CD14-positive monocyte (primary cell): ENCODE results near the gene CLN5. TPM values are rescaled to one million over a fixed set of nuclear protein-coding genes. Genes with fewer than 3 reads are reported as not detected.

Experiments used
- DNase-seq, 3 donors: peaks; one replicate each; pipeline ENCODE4 v3.0.0-alpha.2; 2011 to 2022
- H2AFZ ChIP-seq: 2 replicates; pipeline ENCODE4 v1.6.0; 2012; ENCODE audit warnings: mild to moderate bottlenecking, low read depth, low read length, inconsistent platforms; ENCODE audit not compliant: insufficient read depth, poor library complexity, severe bottlenecking
- H3K27ac ChIP-seq, 2 donors: 1 replicate in 1 of 2; 2 replicates in 1 of 2; pipeline ENCODE4 v1.5.1; 2012 to 2013; ENCODE audit warnings: low read length in 2 of 2, control low read depth in 1 of 2, inconsistent platforms in 1 of 2, low read depth in 1 of 2, mild to moderate bottlenecking in 1 of 2
- H3K27me3 ChIP-seq, 2 donors: one replicate each; pipeline versions ENCODE4 v1.6.0 to v1.6.1; 2011 to 2013; ENCODE audit warnings: low read length in 2 of 2; ENCODE audit not compliant: control insufficient read depth in 2 of 2, insufficient read depth in 2 of 2
- H3K36me3 ChIP-seq, 2 donors: replicated peaks in 1 of 2; 1 replicate in 1 of 2; 2 replicates in 1 of 2; pipeline versions ENCODE4 v1.5.1 to v1.6.1; 2012 to 2013; ENCODE audit warnings: low read length in 2 of 2, control low read depth in 1 of 2, inconsistent platforms in 1 of 2, mild to moderate bottlenecking in 1 of 2; ENCODE audit not compliant: insufficient read depth in 2 of 2, control insufficient read depth in 1 of 2
- H3K4me1 ChIP-seq, 2 donors: 1 replicate in 1 of 2; 2 replicates in 1 of 2; pipeline versions ENCODE4 v1.5.1 to v1.6.1; 2012 to 2013; ENCODE audit warnings: low read length in 2 of 2, control low read depth in 1 of 2, inconsistent platforms in 1 of 2, mild to moderate bottlenecking in 1 of 2, moderate library complexity in 1 of 2; ENCODE audit not compliant: insufficient read depth in 2 of 2, control insufficient read depth in 1 of 2
- H3K4me2 ChIP-seq: replicated peaks from 2 replicates; pipeline ENCODE3; 2012; ENCODE audit warnings: low read length, moderate library complexity, mild to moderate bottlenecking; ENCODE audit not compliant: poor library complexity, severe bottlenecking; ENCODE audit errors: extremely low read depth
- H3K4me3 ChIP-seq, 3 experiments: fragments of 200-600 bp in 1 of 3; sonication (generic) in 1 of 3; replicated peaks in 1 of 3; 1 replicate in 2 of 3; 2 replicates in 1 of 3; pipeline ENCODE4 v1.5.1; 2011 to 2013; ENCODE audit warnings: low read length in 3 of 3, mild to moderate bottlenecking in 3 of 3, control low read depth in 2 of 3, low read depth in 2 of 3, inconsistent platforms in 1 of 3, moderate library complexity in 1 of 3
- H3K79me2 ChIP-seq: 2 replicates; pipeline ENCODE4 v1.6.0; 2012; ENCODE audit warnings: mild to moderate bottlenecking, control low read depth, inconsistent platforms, low read length, moderate library complexity; ENCODE audit not compliant: insufficient read depth
- H3K9ac ChIP-seq: 2 replicates; pipeline ENCODE4 v1.6.0; 2017; ENCODE audit warnings: low read length, mild to moderate bottlenecking; ENCODE audit not compliant: insufficient read depth, poor library complexity, severe bottlenecking
- H3K9me3 ChIP-seq, 2 donors: replicated peaks in 1 of 2; 1 replicate in 1 of 2; 2 replicates in 1 of 2; pipeline versions ENCODE4 v1.5.1 to v1.6.1; 2012 to 2013; ENCODE audit warnings: low read length in 2 of 2, control low read depth in 1 of 2; ENCODE audit not compliant: control insufficient read depth in 1 of 2, insufficient read depth in 1 of 2
- H4K20me1 ChIP-seq: 2 replicates; pipeline ENCODE4 v1.6.0; 2012; ENCODE audit warnings: mild to moderate bottlenecking, low read length, control low read depth, moderate library complexity; ENCODE audit not compliant: insufficient read depth
- H3K27ac Mint-ChIP-seq, 7 donors: one replicate each; pipeline ENCODE4 v1.8.0; 2020; ENCODE audit warnings: mild to moderate bottlenecking in 7 of 7, mixed read lengths in 7 of 7, moderate library complexity in 6 of 7, inconsistent platforms in 2 of 7
- H3K27me3 Mint-ChIP-seq, 3 donors: one replicate each; pipeline ENCODE4 v1.8.0; 2021 to 2022; ENCODE audit warnings: low read depth in 3 of 3, mild to moderate bottlenecking in 3 of 3, mixed read lengths in 3 of 3, moderate library complexity in 3 of 3, inconsistent platforms in 1 of 3
- H3K36me3 Mint-ChIP-seq, 2 donors: one replicate each; pipeline ENCODE4 v1.8.0; 2020; ENCODE audit warnings: mixed read lengths in 2 of 2, inconsistent platforms in 1 of 2, mild to moderate bottlenecking in 1 of 2
- H3K4me1 Mint-ChIP-seq: one replicate; pipeline ENCODE4 v1.8.0; 2020; ENCODE audit warnings: mild to moderate bottlenecking, mixed read lengths
- H3K4me3 Mint-ChIP-seq, 2 donors: one replicate each; pipeline ENCODE4 v1.8.0; 2020; ENCODE audit warnings: mild to moderate bottlenecking in 2 of 2, mixed read lengths in 2 of 2, moderate library complexity in 1 of 2
- H3K9me3 Mint-ChIP-seq, 7 donors: one replicate each; pipeline ENCODE4 v1.8.0; 2020 to 2022; ENCODE audit warnings: mixed read lengths in 7 of 7, mild to moderate bottlenecking in 6 of 7, moderate library complexity in 6 of 7, inconsistent platforms in 2 of 7
- WGBS: methylation state at CpG from one replicate; pipeline ENCODE4 v1.1.5; 2013; ENCODE audit warnings: missing lambda C conversion rate; ENCODE audit not compliant: insufficient coverage; 5-methylcytosine and 5-hydroxymethylcytosine counted together
- intact Hi-C, 2 donors: fragments of 100-400 bp; cut with micrococcal nuclease; formaldehyde crosslinking; loops; one replicate each; pipeline versions ENCODE4 v1.15.0 to v1.15.1; 2023
- polyA plus RNA-seq, 3 donors: library from polyadenylated mRNA; depleted of rRNA in 1 of 3; unstranded in 2 of 3; stranded (reverse) in 1 of 3; fragments of 300-500 nt in 2 of 3; fragments of >200 nt in 1 of 3; fragmentation: Illumina TruSeq in 2 of 3; gene quantifications; 1 replicate in 2 of 3; 2 replicates in 1 of 3; pipeline ENCODE4 v1.2.3, GENCODE V29; 2012 to 2021
- TF ChIP-seq, protein P1 (sequence below): fragments of 200-600 bp; IDR thresholded peaks from one replicate; pipeline ENCODE4 v1.8.0; 2022; ENCODE audit warnings: antibody characterized with exemption, mild to moderate bottlenecking

The CLN5 gene
- polyA plus RNA-seq, 3 donors = 9.8 to 22.1 (median 21.5) TPM

DNA sequence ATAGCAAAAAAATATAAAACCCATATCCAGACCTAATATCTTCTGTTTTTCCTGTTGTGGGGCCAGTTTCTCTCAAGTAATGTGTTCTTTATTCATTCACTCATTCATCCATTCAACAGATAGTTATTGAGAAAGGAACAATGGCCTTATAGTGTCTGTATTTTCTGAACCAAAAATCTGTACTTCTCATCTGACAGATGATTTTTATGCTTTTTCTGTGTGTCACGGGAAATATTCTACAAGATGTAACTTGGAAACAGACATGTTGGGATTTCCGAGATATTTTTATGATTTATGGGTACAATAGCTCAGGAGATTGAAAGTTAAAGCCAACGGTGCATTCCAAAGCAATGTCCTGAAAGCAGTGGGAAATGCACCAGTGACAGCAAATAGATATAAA lies 37.9 kb upstream of the CLN5 start:
- no peaks in the 10 kb centered on the region for H3K79me2 ChIP-seq
- Mint-ChIP-seq H3K4me3 (no peak overlapping the region), H3K27ac (no peak overlapping the region), H3K36me3 (no peaks in the 10 kb centered on the region), H3K27me3 (peaks cover 2 to 10% (median 6%) of the 10 kb centered on the region in 3 donors), H3K9me3 (peaks cover 3 to 9% (median 6%) of the 10 kb centered on the region in 7 donors), H3K4me1 (peaks cover 18% of the 10 kb centered on the region)
- no peaks in the 10 kb centered on the region for H3K27me3 ChIP-seq
- no CpG with 5 or more reads among the region's 3 CpGs for WGBS
- no peaks in the 10 kb centered on the region for H3K36me3 ChIP-seq
- intact Hi-C loops = no loop called here
- no peak overlapping the region for H3K9ac ChIP-seq
- H4K20me1 ChIP-seq = no peaks in the 10 kb centered on the region
- no peak overlapping the region for H3K4me2 ChIP-seq
- H3K4me3 ChIP-seq = no peak overlapping the region
- no peak overlapping the region for H2AFZ ChIP-seq
- peaks cover 1 to 8% of the 10 kb centered on the region in 2 donors for H3K9me3 ChIP-seq
- H3K27ac ChIP-seq = no peak overlapping the region
- peaks cover 12 to 20% of the 10 kb centered on the region in 2 donors for H3K4me1 ChIP-seq
- TF ChIP-seq, protein P1, sequence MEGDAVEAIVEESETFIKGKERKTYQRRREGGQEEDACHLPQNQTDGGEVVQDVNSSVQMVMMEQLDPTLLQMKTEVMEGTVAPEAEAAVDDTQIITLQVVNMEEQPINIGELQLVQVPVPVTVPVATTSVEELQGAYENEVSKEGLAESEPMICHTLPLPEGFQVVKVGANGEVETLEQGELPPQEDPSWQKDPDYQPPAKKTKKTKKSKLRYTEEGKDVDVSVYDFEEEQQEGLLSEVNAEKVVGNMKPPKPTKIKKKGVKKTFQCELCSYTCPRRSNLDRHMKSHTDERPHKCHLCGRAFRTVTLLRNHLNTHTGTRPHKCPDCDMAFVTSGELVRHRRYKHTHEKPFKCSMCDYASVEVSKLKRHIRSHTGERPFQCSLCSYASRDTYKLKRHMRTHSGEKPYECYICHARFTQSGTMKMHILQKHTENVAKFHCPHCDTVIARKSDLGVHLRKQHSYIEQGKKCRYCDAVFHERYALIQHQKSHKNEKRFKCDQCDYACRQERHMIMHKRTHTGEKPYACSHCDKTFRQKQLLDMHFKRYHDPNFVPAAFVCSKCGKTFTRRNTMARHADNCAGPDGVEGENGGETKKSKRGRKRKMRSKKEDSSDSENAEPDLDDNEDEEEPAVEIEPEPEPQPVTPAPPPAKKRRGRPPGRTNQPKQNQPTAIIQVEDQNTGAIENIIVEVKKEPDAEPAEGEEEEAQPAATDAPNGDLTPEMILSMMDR = no peak
- no peak for DNase-seq

DNA sequence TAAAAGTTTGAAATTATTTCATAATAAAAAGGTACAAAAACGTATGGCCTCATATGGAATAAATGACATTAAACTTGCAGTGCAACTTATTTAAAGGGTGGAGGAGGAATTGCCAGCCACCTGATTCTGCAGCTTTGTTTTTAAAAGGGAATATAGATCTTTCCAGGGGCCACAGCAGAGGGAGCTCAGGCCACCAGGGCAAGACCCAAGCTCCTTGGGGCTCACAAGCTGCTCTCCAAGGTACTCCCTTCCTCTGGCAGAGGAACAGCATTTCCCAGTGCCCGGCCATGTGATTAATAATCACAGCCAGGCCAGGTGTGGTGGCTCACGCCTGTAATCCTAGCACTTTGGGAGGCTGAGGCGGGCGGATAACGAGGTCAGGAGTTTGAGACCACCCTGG lies 37.3 kb upstream of the CLN5 start:
- WGBS = 93% methylated on average over 4 of the region's 6 CpGs
- H3K4me3 Mint-ChIP-seq = no peak overlapping the region
- H3K27me3 Mint-ChIP-seq = peaks cover 2 to 10% (median 6%) of the 10 kb centered on the region in 3 donors
- Histone ChIP-seq H3K4me1 (peaks cover 7 to 14% of the 10 kb centered on the region in 2 donors), H2AFZ (no peak overlapping the region), H3K36me3 (no peaks in the 10 kb centered on the region), H4K20me1 (no peaks in the 10 kb centered on the region), H3K9me3 (peaks cover 7 to 14% of the 10 kb centered on the region in 2 donors), H3K4me2 (no peak overlapping the region), H3K9ac (no peak overlapping the region), H3K79me2 (no peaks in the 10 kb centered on the region), H3K4me3 (no peak overlapping the region), H3K27me3 (no peaks in the 10 kb centered on the region), H3K27ac (no peak overlapping the region)
- peaks cover 7 to 15% (median 12%) of the 10 kb centered on the region in 7 donors for H3K9me3 Mint-ChIP-seq
- TF ChIP-seq, protein P1 = no peak
- peaks cover 14% of the 10 kb centered on the region for H3K4me1 Mint-ChIP-seq
- DNase-seq = no peak
- intact Hi-C loops = no loop called here
- H3K27ac Mint-ChIP-seq = no peak overlapping the region
- H3K36me3 Mint-ChIP-seq = no peaks in the 10 kb centered on the region
